ENCODE data around the gene DIS3L2. TPM values are rescaled to one million over a fixed set of nuclear protein-coding genes. Genes with fewer than 3 reads are reported as not detected.

DIS3L2 gene
- total and polyA plus RNA-seq, 2 of the 8 experiments (the other 6 are each of a cell fraction or from before 2014, with no cell fraction given), result 11.5 to 21.6 TPM

DNA sequence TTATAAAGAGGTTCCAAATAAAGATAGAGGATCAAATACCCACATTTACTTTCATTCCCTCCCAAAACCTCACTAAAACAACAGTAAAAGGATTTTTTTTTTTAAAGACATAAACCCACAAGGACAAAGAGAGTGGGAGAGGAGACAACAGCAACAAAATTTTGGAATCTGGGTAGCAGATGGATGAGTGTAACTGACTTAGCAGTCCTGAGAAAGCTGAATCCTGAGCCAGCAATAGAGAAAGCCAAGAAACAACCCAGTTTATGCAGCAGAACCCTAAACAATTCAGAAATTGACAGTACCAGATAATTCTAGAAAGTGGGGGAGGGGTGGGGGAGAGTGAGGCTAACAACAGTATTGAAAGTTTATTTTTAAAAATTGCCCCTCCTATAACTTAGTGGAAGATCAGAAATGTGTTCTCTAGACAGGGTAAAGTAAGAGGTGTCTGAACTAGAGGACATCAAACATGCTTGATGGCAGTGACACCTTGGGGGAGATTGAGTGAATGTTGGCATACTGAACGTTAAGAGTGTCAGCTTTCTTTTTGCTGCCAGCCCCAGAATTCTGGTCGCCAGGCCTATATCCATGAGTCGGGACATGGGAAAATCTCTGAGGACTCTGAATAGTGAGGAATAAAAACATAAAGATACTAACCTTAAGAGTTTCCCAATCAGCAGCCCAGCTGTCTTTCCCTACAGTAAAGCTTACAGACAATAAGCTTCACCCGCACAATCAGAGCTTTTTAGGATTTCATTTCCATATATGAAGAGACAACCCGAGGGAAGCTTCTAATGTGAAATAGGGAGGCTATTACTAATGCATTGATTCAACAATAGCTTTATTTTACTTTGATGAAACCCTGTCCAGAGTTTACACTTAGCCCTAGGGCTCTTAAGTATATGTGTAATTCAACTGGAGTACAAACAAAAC lies 289.0 kb downstream of the DIS3L2 start (continued):
- TF ChIP-seq, protein P1, sequence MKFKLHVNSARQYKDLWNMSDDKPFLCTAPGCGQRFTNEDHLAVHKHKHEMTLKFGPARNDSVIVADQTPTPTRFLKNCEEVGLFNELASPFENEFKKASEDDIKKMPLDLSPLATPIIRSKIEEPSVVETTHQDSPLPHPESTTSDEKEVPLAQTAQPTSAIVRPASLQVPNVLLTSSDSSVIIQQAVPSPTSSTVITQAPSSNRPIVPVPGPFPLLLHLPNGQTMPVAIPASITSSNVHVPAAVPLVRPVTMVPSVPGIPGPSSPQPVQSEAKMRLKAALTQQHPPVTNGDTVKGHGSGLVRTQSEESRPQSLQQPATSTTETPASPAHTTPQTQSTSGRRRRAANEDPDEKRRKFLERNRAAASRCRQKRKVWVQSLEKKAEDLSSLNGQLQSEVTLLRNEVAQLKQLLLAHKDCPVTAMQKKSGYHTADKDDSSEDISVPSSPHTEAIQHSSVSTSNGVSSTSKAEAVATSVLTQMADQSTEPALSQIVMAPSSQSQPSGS (IDR thresholded peaks at IDR 0.05; ENCODE audit: low read length), result no peak
- TF ChIP-seq MAX (IDR thresholded peaks at IDR 0.05) (no peak), GABPA (IDR thresholded peaks at IDR 0.05; ENCODE audit: borderline replicate concordance, insufficient read depth, low read length) (no peak), SP2 (IDR thresholded peaks at IDR 0.05; ENCODE audit: low read length) (no peak), CHD2 (IDR thresholded peaks at IDR 0.05; ENCODE audit: low read length) (no peak), USF2 (IDR thresholded peaks at IDR 0.05; ENCODE audit: low read length) (no peak)

Data from H1 (cell line).